Left ventricle myocardium inferior (tissue), 1 donor: Measurements from ENCODE around the gene PRKCQ. TPM values are rescaled to one million over a fixed set of nuclear protein-coding genes. Genes with fewer than 3 reads are reported as not detected.

ENCODE experiments used
- DNase-seq: peaks from one replicate; pipeline ENCODE4 v3.0.0-alpha.2; 2020
- H3K27ac ChIP-seq: fragments of 200-600 bp; replicated peaks from 2 replicates; pipeline ENCODE4 v1.8.0; 2021
- H3K27me3 ChIP-seq: fragments of 200-600 bp; 2 replicates; pipeline ENCODE4 v1.8.0; 2021; ENCODE audit warnings: low read depth
- H3K36me3 ChIP-seq: fragments of 200-600 bp; 2 replicates; pipeline ENCODE4 v1.8.0; 2021
- H3K4me1 ChIP-seq: fragments of 200-600 bp; 2 replicates; pipeline ENCODE4 v1.8.0; 2021
- H3K4me3 ChIP-seq: fragments of 200-600 bp; 2 replicates; pipeline ENCODE4 v1.8.0; 2021; ENCODE audit warnings: mild to moderate bottlenecking, moderate library complexity
- H3K9me3 ChIP-seq: fragments of 200-600 bp; replicated peaks from 2 replicates; pipeline ENCODE4 v1.8.0; 2021
- intact Hi-C: fragments of 100-400 bp; cut with micrococcal nuclease; formaldehyde crosslinking; loops from one replicate; pipeline ENCODE4 v1.11.0; 2022
- total RNA-seq: library from RNA; stranded (reverse); fragmentation: NEBNext Ultra II Directional; extraction: Animal tissue kit (Norgen Biotek cat#: 25700); gene quantifications from one replicate; pipeline ENCODE4 v1.2.1, GENCODE V29; 2021
- TF ChIP-seq, protein P1 (sequence below): fragments of 200-600 bp; IDR thresholded peaks from 2 replicates; pipeline ENCODE4 v1.8.0; 2021; ENCODE audit warnings: antibody characterized with exemption, mild to moderate bottlenecking, borderline replicate concordance
- donor health status: DM: no; HTN: yes; CAD: no; lungs with severe emphysema.

The PRKCQ gene
- total RNA-seq, 1 donor from 2014 or later = 0.16 TPM

DNA sequence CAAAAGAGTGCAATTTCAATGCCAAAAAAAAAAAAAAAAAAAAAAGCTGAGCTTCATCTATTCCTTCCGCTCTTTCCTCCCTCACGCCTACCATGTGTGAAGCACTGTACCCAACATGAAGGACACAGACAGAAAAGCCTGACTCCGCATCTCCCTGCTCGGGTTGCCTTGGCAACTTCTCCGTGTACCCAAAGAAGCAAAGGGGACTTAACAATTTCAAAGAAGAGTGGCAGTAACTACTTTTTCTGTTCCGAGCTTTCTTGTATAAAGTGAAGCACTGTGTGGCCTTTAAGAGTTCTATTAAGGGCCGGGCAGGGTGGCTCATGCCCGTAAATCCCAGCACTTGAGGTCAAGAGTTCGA lies 177.7 kb downstream of the PRKCQ start:
- Histone ChIP-seq H3K36me3 (no peaks in the 10 kb centered on the region), H3K4me3 (no peak overlapping the region), H3K4me1 (peaks cover 5% of the 10 kb centered on the region), H3K27ac (no peak overlapping the region), H3K27me3 (peaks cover 9% of the 10 kb centered on the region), H3K9me3 (no peaks in the 10 kb centered on the region)
- intact Hi-C loops = loop anchor here (10.0 kb wide), 3 partner anchors 188 to 388 kb away; no protein-coding TSS in a partner anchor
- no peak for DNase-seq
- TF ChIP-seq, protein P1, sequence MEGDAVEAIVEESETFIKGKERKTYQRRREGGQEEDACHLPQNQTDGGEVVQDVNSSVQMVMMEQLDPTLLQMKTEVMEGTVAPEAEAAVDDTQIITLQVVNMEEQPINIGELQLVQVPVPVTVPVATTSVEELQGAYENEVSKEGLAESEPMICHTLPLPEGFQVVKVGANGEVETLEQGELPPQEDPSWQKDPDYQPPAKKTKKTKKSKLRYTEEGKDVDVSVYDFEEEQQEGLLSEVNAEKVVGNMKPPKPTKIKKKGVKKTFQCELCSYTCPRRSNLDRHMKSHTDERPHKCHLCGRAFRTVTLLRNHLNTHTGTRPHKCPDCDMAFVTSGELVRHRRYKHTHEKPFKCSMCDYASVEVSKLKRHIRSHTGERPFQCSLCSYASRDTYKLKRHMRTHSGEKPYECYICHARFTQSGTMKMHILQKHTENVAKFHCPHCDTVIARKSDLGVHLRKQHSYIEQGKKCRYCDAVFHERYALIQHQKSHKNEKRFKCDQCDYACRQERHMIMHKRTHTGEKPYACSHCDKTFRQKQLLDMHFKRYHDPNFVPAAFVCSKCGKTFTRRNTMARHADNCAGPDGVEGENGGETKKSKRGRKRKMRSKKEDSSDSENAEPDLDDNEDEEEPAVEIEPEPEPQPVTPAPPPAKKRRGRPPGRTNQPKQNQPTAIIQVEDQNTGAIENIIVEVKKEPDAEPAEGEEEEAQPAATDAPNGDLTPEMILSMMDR = no peak

DNA sequence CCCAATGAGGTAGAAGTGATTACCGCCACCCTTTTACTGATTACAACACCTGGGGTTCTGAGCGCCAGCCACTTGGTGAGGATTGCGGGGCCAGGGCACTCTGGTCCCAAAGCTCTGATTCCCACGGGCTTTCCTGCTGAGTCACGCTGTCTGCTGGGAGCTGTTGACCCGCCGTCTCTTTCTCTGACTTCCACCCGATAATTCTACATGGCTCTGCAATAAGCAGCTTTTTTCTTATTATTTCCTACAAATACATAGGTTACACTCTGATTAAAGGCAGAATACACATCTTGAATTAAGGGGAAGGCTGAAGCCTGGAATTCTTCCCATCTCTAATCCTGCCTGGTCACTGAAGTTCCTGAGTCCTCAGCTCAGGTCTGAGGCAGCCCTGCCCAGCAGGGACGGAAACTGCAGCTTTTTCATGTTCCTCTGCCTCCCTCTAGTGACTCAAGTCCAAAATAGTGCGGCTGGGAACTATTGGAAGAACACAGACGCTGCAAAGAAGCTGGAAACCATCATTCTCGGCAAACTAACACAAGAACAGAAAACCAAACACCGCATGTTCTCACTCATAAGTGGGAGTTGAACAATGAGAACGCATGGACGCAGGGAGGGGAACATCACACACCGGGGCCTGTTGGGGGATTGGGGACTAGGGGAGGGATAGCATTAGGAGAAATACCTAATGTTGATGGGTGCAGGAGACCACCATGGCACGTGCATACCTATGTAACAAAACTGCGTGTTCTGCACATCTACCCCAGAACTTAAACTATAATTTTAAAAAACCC lies 178.3 kb downstream of the PRKCQ start:
- H3K36me3 ChIP-seq = no peaks in the 10 kb centered on the region
- peaks cover 5% of the 10 kb centered on the region for H3K4me1 ChIP-seq

DNA sequence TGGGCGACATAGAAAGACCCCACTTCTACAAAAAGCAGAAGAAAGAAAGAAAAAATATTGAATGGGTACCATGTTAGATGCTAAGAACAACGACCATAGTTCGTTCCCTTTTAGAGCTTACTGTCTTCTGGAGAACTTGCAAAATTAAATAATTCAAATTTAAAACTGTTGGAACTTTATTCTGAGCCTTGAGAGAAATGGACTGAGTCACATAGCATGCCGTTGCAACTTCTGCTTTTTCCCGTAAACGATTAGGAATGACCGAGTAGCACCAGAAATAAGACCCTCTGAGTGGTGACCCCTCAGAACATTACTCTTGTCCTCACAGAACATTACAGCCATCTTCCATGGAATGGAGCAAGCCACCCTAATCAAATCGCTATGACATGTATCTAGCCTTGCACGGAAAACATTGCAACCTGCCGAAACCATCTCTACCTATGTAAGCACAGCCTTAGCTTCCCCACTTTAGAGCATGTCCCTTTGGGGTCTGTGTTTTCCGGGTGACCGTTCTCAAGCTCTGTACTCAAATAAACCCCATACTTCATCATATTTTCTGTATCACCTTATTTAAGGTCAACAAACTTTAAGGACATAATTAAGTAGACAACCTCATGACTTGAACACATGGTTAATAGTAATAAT lies 179.1 kb downstream of the PRKCQ start:
- TF ChIP-seq, protein P1 = no peak
- Histone ChIP-seq H3K9me3 (no peaks in the 10 kb centered on the region), H3K4me3 (peak overlapping the region; percentile 59), H3K27me3 (peaks cover 9% of the 10 kb centered on the region), H3K27ac (no peak overlapping the region), H3K4me1 (peaks cover 5% of the 10 kb centered on the region), H3K36me3 (no peaks in the 10 kb centered on the region)
- intact Hi-C loops = loop anchor here (10.0 kb wide), 3 partner anchors 186 to 386 kb away; no protein-coding TSS in a partner anchor
- no peak for DNase-seq

More for the DNA sequence above, 178.3 kb downstream of the PRKCQ start:
- peak overlapping the region; percentile 59 for H3K4me3 ChIP-seq
- TF ChIP-seq, protein P1 = peak; percentile 80
- no peaks in the 10 kb centered on the region for H3K9me3 ChIP-seq
- intact Hi-C loops = loop anchor here (10.0 kb wide), 3 partner anchors 187 to 387 kb away; no protein-coding TSS in a partner anchor
- peak; percentile 54 for DNase-seq
- peaks cover 9% of the 10 kb centered on the region for H3K27me3 ChIP-seq
- H3K27ac ChIP-seq = peak overlapping the region; percentile 27

GRCh38 chr10:6400331-6400730 lies 179.7 kb downstream of the PRKCQ start:
- no peak for DNase-seq
- no peak overlapping the region for H3K27ac ChIP-seq
- no peak overlapping the region for H3K4me3 ChIP-seq
- TF ChIP-seq, protein P1 = no peak
- peaks cover 5% of the 10 kb centered on the region for H3K4me1 ChIP-seq
- intact Hi-C loops = loop anchor here (10.0 kb wide), 3 partner anchors 186 to 386 kb away; no protein-coding TSS in a partner anchor
- peaks cover 4% of the 10 kb centered on the region for H3K27me3 ChIP-seq
- H3K9me3 ChIP-seq = no peaks in the 10 kb centered on the region
- H3K36me3 ChIP-seq = no peaks in the 10 kb centered on the region

DNA sequence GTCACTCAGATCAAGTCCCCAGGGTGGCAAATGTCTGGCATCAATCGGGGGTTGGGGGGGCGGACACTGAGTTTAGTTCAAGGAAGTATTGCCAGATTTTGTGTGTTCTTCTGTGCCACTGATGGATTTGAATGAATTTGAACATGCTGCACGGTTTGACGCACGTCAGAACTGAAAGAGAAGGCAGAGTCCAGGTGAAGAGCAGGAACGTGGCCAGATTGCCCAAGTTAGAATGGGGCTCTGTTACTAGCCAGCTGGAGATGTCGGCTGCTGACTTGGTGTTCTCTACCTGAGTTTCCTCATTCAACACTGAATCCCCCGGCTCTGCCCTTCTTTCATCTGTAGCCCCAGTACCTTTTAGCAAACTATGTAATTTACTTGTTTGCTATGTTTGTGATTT lies 180.2 kb downstream of the PRKCQ start:
- DNase-seq = no peak
- intact Hi-C loops = loop anchor here (10.0 kb wide), 3 partner anchors 185 to 385 kb away; no protein-coding TSS in a partner anchor
- H3K4me3 ChIP-seq = no peak overlapping the region
- H3K4me1 ChIP-seq = peaks cover 5% of the 10 kb centered on the region
- no peaks in the 10 kb centered on the region for H3K36me3 ChIP-seq
- H3K9me3 ChIP-seq = no peaks in the 10 kb centered on the region
- TF ChIP-seq, protein P1 = no peak
- no peak overlapping the region for H3K27ac ChIP-seq
- no peaks in the 10 kb centered on the region for H3K27me3 ChIP-seq
